NCI-H510A (cell line): ENCODE results near the gene CD58.
"Not testable (repeated sequence)": the region's sequence is repeated elsewhere in the genome, so short reads cannot be mapped to it uniquely, and the experiment has no call there.

Experiments
- DNase-seq: peaks from one replicate; lab custom pipeline; 2025; lab: John Stamatoyannopoulos, UW

Gene CD58

DNA sequence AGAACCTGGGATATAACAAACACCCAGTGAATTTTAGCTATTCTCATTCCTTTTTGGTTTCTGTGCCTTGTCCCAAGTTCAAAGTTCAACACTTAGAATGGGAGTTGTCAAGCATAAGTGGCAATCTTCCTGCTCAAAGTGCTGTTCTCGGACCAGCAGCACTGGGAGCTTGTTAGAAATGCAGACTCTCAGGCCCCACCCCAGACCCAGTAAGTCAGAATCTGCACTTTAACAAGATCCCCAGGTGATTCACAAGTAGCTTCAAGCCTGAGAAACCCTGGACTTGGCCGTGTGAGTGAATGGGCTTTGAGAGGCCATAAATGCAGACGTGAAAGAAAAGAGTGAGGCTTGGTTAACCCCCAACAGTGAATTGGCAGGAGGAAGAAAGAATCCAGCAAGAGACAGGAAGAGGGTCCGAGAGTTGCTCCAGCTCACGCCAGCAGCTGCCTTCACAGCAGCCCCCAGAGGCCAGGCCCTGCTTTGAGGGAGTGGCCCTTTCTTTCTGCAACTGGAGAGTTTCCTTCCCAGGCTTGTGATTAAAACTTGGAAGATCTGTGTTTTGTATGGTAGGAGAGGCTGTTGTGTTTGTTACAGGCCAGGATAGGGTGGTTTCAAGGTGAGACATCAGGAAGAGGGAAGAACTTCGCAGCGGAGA lies 21.3 kb upstream of the CD58 start:
- not testable (repeated sequence) for DNase-seq

DNA sequence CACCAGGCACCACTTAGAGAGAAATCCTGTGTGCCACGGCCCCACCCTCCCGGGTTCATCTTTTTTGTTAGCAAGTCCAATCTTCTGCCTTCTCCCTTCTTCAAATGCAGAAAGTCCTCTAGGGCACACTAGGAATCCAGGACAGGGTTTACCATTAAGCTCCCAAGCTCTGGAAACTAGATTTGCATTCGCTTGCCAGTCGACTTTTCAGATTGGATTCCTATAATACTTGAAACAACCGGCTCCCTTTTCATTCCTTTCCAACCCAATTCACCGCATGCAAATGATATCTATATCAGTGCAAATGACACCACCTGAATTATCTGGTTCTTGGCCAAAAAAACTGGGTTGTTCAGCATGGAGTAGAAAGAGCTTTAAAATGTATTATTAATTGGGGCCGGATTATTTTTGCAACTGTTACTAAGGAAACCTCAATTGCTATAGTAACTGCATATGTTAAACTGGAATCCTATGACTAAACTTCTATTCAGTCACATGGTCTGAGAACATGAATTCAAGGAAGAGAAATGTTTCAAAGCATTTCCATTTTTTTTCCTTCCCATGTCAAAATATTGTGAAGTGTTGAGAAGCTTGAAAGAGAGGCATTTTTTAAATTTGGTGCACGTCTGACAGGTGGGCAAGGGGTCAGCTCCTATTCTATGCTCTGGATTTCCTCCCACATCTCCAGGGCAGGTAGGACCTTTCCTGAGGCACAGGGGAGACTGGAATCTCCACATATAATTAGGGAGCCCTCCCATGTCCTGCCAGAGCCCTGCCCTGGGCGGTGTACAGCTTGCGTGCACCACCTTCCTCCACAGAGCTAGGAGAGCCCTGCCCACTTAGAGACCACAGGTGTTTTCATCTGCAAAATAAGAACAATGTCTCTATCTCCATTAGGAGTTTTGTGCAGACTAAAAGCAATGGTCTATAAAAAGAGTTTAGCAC lies 20.5 kb upstream of the CD58 start:
- not testable (repeated sequence) for DNase-seq

- not testable (repeated sequence) for DNase-seq
These were observed 19.7 kb upstream of the CD58 start for GRCh38 chr1:116590359-116591005.

GRCh38 chr1:116589101-116589735 lies 18.4 kb upstream of the CD58 start:
- DNase-seq: not testable (repeated sequence)

DNA sequence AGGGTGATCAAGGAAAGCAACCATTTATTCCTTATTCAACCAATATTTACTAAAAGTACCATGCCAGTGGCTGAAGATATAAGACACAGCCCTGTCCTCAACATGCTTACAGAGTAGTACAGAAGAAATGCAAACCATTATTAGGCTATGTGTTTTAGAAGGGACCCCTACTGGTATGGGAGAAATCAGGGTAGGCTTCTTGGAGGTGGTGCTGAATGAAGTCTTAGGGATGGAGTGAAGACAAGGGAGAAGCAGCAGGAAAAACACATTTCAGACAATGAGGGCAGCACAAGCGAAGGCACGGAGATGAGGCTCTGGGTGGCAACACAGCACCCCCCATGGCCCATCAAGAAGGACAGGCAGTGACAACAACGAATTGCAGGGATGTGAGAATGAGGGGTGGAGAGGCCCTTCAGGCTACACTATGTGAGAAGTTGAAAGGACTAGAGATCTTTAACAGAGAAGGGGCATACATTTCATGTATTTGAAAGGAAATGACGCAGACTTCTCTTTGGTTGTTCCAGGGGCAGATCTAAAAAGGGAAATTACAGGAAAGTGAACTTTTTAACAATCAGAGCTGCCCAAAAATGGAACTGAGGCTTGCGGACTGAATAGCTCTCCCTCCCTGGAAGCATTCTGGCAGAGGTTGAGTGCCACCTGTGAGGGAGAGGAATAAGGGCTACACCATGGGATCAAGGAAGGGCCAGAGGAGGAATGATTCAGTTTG lies 16.8 kb upstream of the CD58 start:
- no peak for DNase-seq

DNA sequence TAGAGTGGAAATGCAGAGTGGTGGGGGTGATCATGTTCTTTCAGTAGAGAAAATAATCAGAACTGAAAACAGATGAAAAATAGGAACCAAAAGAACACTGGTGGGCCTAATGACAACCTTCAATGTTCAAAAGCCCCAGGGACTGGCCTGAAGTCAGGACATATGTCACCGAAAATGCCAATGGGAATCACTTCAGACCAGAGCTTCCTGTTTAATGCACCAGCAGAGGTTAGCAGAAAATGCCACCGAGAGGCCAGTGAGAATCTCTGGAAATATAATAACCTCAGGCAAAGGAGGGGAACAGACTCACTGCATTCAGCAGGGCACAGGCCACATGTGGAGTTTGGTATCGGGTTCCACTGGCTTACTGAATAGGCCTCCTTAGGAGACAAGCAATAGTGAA lies 15.9 kb upstream of the CD58 start:
- no peak for DNase-seq

DNA sequence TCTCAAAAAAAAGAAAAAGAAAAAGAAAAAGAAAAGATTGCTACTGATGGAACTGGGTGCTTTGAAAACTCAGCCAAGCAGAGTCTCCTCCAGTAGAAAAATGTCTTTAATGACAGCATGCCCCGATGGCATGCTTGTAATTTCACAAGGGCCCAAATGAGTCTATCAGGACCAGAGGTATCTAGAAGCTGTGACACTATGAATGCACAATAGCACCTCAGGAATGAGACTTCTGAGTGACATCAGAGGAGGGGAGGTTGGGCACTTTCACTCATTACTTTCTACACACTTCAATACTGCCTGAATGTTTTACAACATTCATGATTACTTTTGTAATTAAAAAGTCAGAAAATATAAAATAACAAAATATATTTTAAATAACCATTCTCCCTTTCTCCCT lies 15.1 kb upstream of the CD58 start:
- DNase-seq: no peak

- DNase-seq: no peak
These were observed 10.6 kb upstream of the CD58 start for GRCh38 chr1:116581323-116581885.

- DNase-seq: no peak
These were observed 9.9 kb upstream of the CD58 start for GRCh38 chr1:116580446-116581322.

DNA sequence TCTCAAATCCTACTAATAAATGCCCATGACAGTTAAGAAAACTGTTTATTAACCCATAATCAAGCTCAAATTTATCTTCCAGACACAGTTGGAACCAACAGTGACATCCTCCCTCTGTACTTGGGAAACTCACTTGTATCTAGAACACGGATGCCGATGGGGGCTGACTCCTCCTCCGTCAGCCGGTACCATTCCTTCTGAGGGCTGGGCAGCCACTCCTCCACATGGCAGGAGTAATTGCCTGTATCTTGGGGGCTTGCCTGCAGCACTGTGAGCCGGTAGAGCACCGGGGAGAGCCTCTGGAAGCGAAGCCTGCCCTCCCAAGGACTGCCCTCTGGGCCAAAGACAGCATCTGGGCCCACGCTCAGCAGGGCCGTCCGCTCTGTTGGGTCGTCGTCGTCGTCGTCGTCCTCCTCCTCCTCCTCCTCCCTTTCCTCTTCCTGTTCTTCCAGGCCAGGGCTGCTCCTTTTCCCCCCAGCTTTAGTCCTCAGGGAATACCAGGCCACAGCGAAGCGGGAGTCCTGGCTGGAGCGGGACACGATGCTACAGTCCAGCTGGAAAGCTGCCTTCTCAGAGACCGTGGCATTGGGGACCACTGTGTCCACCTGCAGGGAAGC lies 8.5 kb upstream of the CD58 start:
- DNase-seq: no peak

DNA sequence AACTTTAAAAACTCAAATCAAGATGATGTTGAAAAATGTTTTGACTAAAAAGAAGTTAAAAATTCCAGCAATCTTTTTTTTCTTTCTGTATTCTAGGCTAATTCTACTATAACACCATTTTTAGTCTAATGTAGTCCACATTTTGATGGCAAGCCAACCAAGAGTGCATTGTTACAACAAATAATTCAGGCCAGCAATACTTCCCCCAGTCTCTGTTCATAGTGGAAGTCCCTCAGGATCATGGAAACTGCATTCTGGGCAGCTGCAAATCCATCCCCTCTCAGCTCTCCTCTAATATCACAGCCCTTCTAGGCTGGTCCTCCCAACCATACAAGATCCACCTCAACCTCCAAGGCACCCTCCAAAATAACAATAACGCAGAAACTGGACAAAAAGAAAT lies 7.8 kb upstream of the CD58 start:
- no peak for DNase-seq

DNA sequence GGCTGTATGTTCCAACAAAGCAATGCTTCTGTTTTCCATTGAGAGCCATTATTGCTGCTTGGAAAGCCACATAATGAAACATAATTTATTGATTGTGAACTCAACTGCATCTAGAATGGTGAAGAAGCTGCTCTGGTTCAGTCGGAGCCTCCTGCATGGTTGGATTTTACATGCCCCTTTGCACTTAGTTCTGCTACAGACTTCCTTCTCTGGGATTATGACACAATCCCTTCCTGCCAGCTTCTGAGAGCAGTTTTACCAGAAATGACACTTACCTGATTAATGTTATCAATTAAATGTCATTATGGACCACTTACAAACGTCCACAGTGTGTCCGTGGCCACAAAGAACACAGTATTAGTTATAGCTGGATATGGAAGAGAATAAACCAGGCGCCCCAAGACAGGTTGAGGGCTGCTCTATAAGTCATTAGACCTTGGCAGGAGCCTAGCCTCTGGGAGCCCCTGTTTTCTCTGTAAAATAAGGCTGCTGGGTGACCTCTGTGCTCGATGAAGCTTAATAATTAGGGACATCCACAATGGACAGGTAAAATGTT lies 7.0 kb upstream of the CD58 start:
- no peak for DNase-seq

- DNase-seq: no peak
These were observed 3.9 kb upstream of the CD58 start for GRCh38 chr1:116574581-116575291.

- no peak for DNase-seq
These were observed 2.7 kb upstream of the CD58 start for GRCh38 chr1:116573431-116574095.

GRCh38 chr1:116572771-116573430 lies 2.1 kb upstream of the CD58 start:
- DNase-seq: no peak

- no peak for DNase-seq
These were observed 1.3 kb upstream of the CD58 start for GRCh38 chr1:116572099-116572498.

DNA sequence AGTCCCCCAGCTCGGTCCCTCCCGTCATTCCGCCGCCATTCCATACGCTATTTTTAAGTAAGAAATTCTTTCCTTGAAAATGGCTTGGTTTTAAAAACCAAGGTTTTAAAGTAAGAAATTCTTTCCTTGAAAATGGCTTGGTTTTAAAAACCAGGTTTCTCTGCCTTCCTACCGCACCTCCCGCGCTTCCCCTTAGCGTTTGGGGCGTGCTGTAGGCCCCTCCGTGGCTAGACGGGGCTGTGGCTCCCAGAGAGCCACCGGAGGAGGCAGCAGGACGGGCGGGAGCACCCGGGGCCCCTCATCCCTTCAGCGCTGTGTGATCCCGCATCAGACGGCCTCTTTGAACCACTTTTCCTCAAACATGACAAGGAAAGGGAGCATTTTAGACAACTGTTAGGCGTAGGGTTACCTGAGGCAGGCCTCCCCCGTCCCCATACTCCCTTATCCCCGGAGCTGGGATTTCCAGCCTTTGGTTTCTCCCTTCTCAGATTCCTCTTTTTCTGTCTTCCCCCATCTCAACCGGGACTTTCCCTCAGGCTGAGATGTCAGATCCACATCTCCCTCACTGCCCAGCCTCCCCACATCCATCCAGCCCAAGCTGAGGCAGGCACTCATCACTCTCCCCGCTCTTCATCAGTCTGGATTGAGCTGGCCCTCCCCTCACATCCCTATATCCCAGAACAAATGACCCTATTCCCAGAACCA lies 541 bp upstream of the CD58 start:
- no peak for DNase-seq
